GM23338 (cell line): ENCODE measurements around the gene LHX8. TPM values are rescaled to one million over a fixed set of nuclear protein-coding genes. Genes with fewer than 3 reads are reported as not detected.

ENCODE experiments used
- ATAC-seq: fragments of 200-7000 bp; cut with Tn5 transposase; 3 replicates; pipeline ENCODE4 v1.9.1; 2020
- DNase-seq: peaks from one replicate; pipeline ENCODE4 v3.0.0-alpha.2; 2015; ENCODE audit warnings: low spot score
- H2AFZ ChIP-seq: fragments of 200-600 bp; sonication (generic); 2 replicates; pipeline ENCODE4 v1.8.0; 2016; ENCODE audit warnings: antibody characterized with exemption, mild to moderate bottlenecking, moderate library complexity
- H3F3A ChIP-seq: fragments of 200-600 bp; sonication (generic); replicated peaks from 2 replicates; pipeline ENCODE4 v1.8.0; 2017; ENCODE audit warnings: antibody characterized with exemption, mixed run types, low read depth
- H3K27ac ChIP-seq: fragments of 200-600 bp; sonication (generic); 2 replicates; pipeline ENCODE4 v1.6.1; 2016; ENCODE audit warnings: low read depth
- H3K27me3 ChIP-seq: fragments of 200-600 bp; sonication (generic); 2 replicates; pipeline ENCODE4 v1.8.0; 2016; ENCODE audit warnings: mild to moderate bottlenecking, mixed run types, moderate library complexity; ENCODE audit not compliant: insufficient read depth
- H3K36me3 ChIP-seq: fragments of 200-600 bp; sonication (generic); 2 replicates; pipeline ENCODE4 v1.8.0; 2016; ENCODE audit warnings: mild to moderate bottlenecking; ENCODE audit not compliant: insufficient read depth
- H3K4me1 ChIP-seq: fragments of 200-600 bp; sonication (generic); 2 replicates; pipeline ENCODE4 v1.8.0; 2016; ENCODE audit warnings: mild to moderate bottlenecking, moderate library complexity; ENCODE audit not compliant: insufficient read depth
- H3K4me2 ChIP-seq: fragments of 200-600 bp; sonication (generic); 2 replicates; pipeline ENCODE4 v1.7.1; 2017; ENCODE audit warnings: mixed run types
- H3K4me3 ChIP-seq: fragments of 200-600 bp; sonication (generic); 2 replicates; pipeline ENCODE4 v1.6.1; 2016; ENCODE audit warnings: mixed run types
- H3K79me2 ChIP-seq: fragments of 200-600 bp; sonication (generic); replicated peaks from 2 replicates; pipeline ENCODE4 v1.8.0; 2017; ENCODE audit warnings: mild to moderate bottlenecking; ENCODE audit not compliant: insufficient read depth
- H3K9me2 ChIP-seq: fragments of 200-600 bp; sonication (generic); 2 replicates; pipeline ENCODE4 v1.8.0; 2017; ENCODE audit not compliant: insufficient read depth
- H4K20me1 ChIP-seq: fragments of 200-600 bp; sonication (generic); replicated peaks from 2 replicates; pipeline ENCODE4 v1.8.0; 2017; ENCODE audit warnings: mild to moderate bottlenecking; ENCODE audit not compliant: insufficient read depth
- H3K27ac Mint-ChIP-seq: 2 replicates; pipeline ENCODE4 v1.8.0; 2020; ENCODE audit warnings: inconsistent platforms, mild to moderate bottlenecking, moderate library complexity, mixed read lengths
- H3K27me3 Mint-ChIP-seq: 3 replicates; pipeline ENCODE4 v1.8.0; 2022; ENCODE audit warnings: low read depth, mild to moderate bottlenecking, moderate library complexity, mixed read lengths, inconsistent platforms; ENCODE audit not compliant: insufficient read depth, poor library complexity
- H3K36me3 Mint-ChIP-seq: 3 replicates; pipeline ENCODE4 v1.8.0; 2021; ENCODE audit warnings: low read depth, mild to moderate bottlenecking, inconsistent platforms, moderate library complexity, mixed read lengths
- H3K4me1 Mint-ChIP-seq: 3 replicates; pipeline ENCODE4 v1.8.0; 2020; ENCODE audit warnings: mild to moderate bottlenecking, inconsistent platforms, mixed read lengths
- H3K4me3 Mint-ChIP-seq: 3 replicates; pipeline ENCODE4 v1.8.0; 2021; ENCODE audit warnings: moderate library complexity, mild to moderate bottlenecking, inconsistent platforms, mixed read lengths
- H3K9me3 Mint-ChIP-seq: 3 replicates; pipeline ENCODE4 v1.8.0; 2020; ENCODE audit warnings: moderate library complexity, mild to moderate bottlenecking, inconsistent platforms, mixed read lengths
- CREB1 ChIP-seq: fragments of 250-450 bp; sonication (Bioruptor Pico); IDR thresholded peaks from 2 replicates; pipeline ENCODE4 v1.5.0; 2020; ENCODE audit warnings: low read depth, mild to moderate bottlenecking, moderate library complexity
- NANOG ChIP-seq: IDR thresholded peaks from 2 replicates; pipeline ENCODE4 v1.6.1; 2016; ENCODE audit warnings: antibody characterized with exemption, borderline replicate concordance
- ZNF114 ChIP-seq: fragments of 250-450 bp; sonication (Bioruptor Pico); IDR thresholded peaks from 2 replicates; pipeline ENCODE4 v1.5.0; 2020; ENCODE audit warnings: mild to moderate bottlenecking, moderate library complexity
- ZNF331 ChIP-seq: fragments of 250-450 bp; sonication (Bioruptor Pico); IDR thresholded peaks from 2 replicates; pipeline ENCODE4 v1.5.0; 2020; ENCODE audit warnings: low read depth, mild to moderate bottlenecking, moderate library complexity
- polyA plus RNA-seq: library from polyadenylated mRNA; unstranded; fragments of >200 nt; fragmentation: Nextera tagmentation; extraction: Ambion mirVana; gene quantifications from 2 replicates; pipeline ENCODE4 v1.2.1, GENCODE V29; 2016
- total RNA-seq: library from RNA; depleted of rRNA; stranded (reverse); fragments of >200 nt; shearing (Covaris generic); gene quantifications from 2 replicates; pipeline ENCODE4 v1.2.3, GENCODE V29; 2014
- TF ChIP-seq, protein P1 (sequence below): fragments of 250-450 bp; sonication (Bioruptor Pico); IDR thresholded peaks from 2 replicates; pipeline ENCODE4 v1.5.0; 2020; ENCODE audit warnings: mild to moderate bottlenecking, moderate library complexity
- TF ChIP-seq, protein P2 (sequence below): IDR thresholded peaks from one replicate; pipeline ENCODE4 v1.6.1; 2018; ENCODE audit warnings: antibody characterized with exemption; ENCODE audit not compliant: unreplicated experiment

Gene LHX8
- total and polyA plus RNA-seq, 2 experiments from 2014 or later, result 0.68 to 0.73 TPM

DNA sequence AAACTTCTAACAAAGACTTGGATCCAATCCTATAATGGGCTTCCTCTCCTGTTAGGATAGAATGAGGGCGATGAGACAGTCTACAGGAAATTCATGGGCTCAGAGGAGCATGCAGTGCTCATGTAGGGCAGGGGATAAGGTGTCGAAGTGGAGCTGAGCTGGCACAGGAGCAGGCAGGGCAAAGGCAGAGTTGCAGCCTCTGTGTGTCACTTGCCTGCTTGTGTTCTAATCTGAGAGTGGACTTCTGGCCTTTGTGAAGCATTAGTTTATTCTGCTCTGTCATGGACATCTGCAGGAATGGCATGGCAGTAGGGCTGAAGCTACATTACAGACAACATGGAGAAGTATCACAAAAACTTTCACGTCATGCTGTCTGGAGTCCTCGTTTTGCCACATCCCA lies 32.6 kb downstream of the LHX8 start (continued):
- TF ChIP-seq, protein P1, sequence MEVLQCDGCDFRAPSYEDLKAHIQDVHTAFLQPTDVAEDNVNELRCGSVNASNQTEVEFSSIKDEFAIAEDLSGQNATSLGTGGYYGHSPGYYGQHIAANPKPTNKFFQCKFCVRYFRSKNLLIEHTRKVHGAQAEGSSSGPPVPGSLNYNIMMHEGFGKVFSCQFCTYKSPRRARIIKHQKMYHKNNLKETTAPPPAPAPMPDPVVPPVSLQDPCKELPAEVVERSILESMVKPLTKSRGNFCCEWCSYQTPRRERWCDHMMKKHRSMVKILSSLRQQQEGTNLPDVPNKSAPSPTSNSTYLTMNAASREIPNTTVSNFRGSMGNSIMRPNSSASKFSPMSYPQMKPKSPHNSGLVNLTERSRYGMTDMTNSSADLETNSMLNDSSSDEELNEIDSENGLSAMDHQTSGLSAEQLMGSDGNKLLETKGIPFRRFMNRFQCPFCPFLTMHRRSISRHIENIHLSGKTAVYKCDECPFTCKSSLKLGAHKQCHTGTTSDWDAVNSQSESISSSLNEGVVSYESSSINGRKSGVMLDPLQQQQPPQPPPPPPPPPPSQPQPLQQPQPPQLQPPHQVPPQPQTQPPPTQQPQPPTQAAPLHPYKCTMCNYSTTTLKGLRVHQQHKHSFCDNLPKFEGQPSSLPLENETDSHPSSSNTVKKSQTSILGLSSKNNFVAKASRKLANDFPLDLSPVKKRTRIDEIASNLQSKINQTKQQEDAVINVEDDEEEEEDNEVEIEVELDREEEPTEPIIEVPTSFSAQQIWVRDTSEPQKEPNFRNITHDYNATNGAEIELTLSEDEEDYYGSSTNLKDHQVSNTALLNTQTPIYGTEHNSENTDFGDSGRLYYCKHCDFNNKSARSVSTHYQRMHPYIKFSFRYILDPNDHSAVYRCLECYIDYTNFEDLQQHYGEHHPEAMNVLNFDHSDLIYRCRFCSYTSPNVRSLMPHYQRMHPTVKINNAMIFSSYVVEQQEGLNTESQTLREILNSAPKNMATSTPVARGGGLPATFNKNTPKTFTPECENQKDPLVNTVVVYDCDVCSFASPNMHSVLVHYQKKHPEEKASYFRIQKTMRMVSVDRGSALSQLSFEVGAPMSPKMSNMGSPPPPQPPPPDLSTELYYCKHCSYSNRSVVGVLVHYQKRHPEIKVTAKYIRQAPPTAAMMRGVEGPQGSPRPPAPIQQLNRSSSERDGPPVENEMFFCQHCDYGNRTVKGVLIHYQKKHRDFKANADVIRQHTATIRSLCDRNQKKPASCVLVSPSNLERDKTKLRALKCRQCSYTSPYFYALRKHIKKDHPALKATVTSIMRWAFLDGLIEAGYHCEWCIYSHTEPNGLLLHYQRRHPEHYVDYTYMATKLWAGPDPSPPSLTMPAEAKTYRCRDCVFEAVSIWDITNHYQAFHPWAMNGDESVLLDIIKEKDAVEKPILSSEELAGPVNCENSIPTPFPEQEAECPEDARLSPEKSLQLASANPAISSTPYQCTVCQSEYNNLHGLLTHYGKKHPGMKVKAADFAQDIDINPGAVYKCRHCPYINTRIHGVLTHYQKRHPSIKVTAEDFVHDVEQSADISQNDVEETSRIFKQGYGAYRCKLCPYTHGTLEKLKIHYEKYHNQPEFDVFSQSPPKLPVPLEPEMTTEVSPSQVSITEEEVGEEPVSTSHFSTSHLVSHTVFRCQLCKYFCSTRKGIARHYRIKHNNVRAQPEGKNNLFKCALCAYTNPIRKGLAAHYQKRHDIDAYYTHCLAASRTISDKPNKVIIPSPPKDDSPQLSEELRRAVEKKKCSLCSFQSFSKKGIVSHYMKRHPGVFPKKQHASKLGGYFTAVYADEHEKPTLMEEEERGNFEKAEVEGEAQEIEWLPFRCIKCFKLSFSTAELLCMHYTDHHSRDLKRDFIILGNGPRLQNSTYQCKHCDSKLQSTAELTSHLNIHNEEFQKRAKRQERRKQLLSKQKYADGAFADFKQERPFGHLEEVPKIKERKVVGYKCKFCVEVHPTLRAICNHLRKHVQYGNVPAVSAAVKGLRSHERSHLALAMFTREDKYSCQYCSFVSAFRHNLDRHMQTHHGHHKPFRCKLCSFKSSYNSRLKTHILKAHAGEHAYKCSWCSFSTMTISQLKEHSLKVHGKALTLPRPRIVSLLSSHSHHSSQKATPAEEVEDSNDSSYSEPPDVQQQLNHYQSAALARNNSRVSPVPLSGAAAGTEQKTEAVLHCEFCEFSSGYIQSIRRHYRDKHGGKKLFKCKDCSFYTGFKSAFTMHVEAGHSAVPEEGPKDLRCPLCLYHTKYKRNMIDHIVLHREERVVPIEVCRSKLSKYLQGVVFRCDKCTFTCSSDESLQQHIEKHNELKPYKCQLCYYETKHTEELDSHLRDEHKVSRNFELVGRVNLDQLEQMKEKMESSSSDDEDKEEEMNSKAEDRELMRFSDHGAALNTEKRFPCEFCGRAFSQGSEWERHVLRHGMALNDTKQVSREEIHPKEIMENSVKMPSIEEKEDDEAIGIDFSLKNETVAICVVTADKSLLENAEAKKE (CRISPR knock-in tag), result no peak
- no peak for TF ChIP-seq ZNF114 (CRISPR knock-in tag)

DNA sequence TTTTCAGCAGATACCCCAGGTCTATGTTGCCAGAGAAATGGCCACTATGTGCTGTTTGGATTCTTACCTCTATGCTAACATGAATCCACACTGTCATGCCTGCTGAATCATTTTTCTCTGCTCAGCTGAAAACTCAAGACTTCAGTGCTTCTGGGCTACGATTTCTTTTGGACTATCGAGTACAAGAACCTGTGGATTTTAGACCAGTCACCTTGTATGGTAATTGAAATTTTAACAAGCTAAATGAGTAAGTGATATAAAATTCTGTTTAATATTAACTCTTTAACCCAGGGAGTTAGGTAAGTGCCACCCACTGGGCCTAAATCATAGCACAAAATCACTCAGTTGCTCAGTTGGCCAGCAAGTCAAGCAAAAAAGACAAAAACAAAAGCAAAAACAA lies 35.8 kb downstream of the LHX8 start:
- no peaks in the 10 kb centered on the region for H3K27me3 ChIP-seq
- H3K4me3 ChIP-seq, result no peak overlapping the region
- H2AFZ ChIP-seq, result no peak overlapping the region
- Mint-ChIP-seq H3K36me3 (no peaks in the 10 kb centered on the region), H3K9me3 (peaks cover 2% of the 10 kb centered on the region; the same call in 1 of the 3 replicates), H3K4me1 (no peaks in the 10 kb centered on the region), H3K27ac (no peak overlapping the region), H3K27me3 (peaks cover 4% of the 10 kb centered on the region), H3K4me3 (no peak overlapping the region)
- no peaks in the 10 kb centered on the region for H3K36me3 ChIP-seq
- H3K4me1 ChIP-seq, result no peaks in the 10 kb centered on the region
- ATAC-seq (no peak), DNase-seq (no peak)
- no peaks in the 10 kb centered on the region for H4K20me1 ChIP-seq
- H3K4me2 ChIP-seq, result no peak overlapping the region
- H3F3A ChIP-seq, result no peaks in the 10 kb centered on the region
- H3K9me2 ChIP-seq, result no peaks in the 10 kb centered on the region
- no peaks in the 10 kb centered on the region for H3K79me2 ChIP-seq
- no peak overlapping the region for H3K27ac ChIP-seq
- no peak for TF ChIP-seq ZNF331 (CRISPR knock-in tag)
- TF ChIP-seq, protein P2, sequence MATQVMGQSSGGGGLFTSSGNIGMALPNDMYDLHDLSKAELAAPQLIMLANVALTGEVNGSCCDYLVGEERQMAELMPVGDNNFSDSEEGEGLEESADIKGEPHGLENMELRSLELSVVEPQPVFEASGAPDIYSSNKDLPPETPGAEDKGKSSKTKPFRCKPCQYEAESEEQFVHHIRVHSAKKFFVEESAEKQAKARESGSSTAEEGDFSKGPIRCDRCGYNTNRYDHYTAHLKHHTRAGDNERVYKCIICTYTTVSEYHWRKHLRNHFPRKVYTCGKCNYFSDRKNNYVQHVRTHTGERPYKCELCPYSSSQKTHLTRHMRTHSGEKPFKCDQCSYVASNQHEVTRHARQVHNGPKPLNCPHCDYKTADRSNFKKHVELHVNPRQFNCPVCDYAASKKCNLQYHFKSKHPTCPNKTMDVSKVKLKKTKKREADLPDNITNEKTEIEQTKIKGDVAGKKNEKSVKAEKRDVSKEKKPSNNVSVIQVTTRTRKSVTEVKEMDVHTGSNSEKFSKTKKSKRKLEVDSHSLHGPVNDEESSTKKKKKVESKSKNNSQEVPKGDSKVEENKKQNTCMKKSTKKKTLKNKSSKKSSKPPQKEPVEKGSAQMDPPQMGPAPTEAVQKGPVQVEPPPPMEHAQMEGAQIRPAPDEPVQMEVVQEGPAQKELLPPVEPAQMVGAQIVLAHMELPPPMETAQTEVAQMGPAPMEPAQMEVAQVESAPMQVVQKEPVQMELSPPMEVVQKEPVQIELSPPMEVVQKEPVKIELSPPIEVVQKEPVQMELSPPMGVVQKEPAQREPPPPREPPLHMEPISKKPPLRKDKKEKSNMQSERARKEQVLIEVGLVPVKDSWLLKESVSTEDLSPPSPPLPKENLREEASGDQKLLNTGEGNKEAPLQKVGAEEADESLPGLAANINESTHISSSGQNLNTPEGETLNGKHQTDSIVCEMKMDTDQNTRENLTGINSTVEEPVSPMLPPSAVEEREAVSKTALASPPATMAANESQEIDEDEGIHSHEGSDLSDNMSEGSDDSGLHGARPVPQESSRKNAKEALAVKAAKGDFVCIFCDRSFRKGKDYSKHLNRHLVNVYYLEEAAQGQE, result no peak
- TF ChIP-seq, protein P1 (CRISPR knock-in tag), result no peak
- TF ChIP-seq NANOG, result no peak
- TF ChIP-seq CREB1 (CRISPR knock-in tag), result no peak
